ENCODE results near the gene ADCY4.

Gene ADCY4

GRCh38 chr14:24369907-24370687 lies 35.2 kb upstream of the ADCY4 start:
- H3K4me3 ChIP-seq (replicated peaks in 1 of 2; ENCODE audit: low read depth in 2 of 2, low read length in 2 of 2) = no peak overlapping the region
- no peak for DNase-seq (ENCODE audit: low read depth in 2 of 2)
- no peak for TF ChIP-seq CTCF (IDR thresholded peaks at IDR 0.05; ENCODE audit: low read depth, low read length)

- peak overlapping the region; percentile 83 to 88 for H3K4me3 ChIP-seq (replicated peaks in 1 of 2; ENCODE audit: low read depth in 2 of 2, low read length in 2 of 2)
- TF ChIP-seq CTCF (IDR thresholded peaks at IDR 0.05; ENCODE audit: low read depth, low read length) = no peak
- DNase-seq (ENCODE audit: low read depth in 2 of 2) = no peak
Observed at GRCh38 chr14:24369463-24369862, 34.6 kb upstream of the ADCY4 start.

DNA sequence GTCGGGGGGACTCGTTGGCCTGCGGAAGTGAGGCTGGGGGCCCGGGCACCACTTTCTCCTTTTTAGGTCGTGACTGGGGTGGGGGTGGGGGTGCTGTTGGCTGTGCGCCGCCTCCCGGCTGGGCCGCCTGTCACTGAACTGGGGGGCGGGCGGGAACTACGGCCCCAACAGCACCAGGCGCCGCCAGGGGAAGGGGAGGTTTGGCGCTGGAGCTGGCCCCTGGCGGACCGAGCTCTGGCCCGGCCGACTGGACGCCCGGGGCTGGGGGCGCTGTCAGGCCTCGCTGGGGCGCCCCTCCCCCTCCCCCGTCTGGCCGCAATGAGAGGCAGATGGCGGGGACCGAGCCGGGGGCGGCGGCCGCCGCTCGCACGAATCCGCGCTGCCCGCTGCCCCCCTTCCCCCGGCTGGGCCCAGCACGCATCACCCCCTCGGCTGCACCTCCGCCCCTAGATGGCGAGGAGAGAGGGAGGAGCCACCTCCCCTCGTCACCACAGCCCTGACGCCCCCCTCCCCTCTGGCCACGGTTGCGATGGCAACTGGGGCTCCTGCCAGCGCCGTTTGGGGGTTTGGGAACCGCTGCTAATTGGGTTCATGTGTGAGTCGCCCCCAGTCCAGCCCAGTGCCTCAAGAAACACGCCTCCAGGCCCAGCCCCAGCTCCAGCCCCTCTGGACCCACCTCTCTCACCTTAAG lies 33.8 kb upstream of the ADCY4 start:
- peak; percentile 49 to 78 for DNase-seq (ENCODE audit: low read depth in 2 of 2)
- H3K4me3 ChIP-seq (replicated peaks in 1 of 2; ENCODE audit: low read depth in 2 of 2, low read length in 2 of 2) = peak overlapping the region; percentile 83 to 88
- TF ChIP-seq CTCF (IDR thresholded peaks at IDR 0.05; ENCODE audit: low read depth, low read length) = no peak

DNA sequence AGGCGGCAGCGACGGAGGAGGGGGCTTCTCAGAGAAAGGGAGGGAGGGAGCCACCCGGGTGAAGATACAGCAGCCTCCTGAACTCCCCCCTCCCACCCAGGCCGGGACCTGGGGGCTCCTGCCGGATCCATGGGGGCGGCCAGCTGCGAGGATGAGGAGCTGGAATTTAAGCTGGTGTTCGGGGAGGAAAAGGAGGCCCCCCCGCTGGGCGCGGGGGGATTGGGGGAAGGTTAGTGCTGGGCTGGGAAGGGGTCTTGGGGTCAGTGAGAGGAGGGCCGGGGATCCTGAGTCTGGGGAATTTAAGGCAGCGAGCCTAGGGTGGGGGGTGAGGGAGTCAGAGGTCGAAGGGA lies 33.3 kb upstream of the ADCY4 start:
- H3K4me3 ChIP-seq (replicated peaks in 1 of 2; ENCODE audit: low read depth in 2 of 2, low read length in 2 of 2) = peak overlapping the region; percentile 83 to 88
- no peak for TF ChIP-seq CTCF (IDR thresholded peaks at IDR 0.05; ENCODE audit: low read depth, low read length)
- no peak for DNase-seq (ENCODE audit: low read depth in 2 of 2)

- TF ChIP-seq CTCF (IDR thresholded peaks at IDR 0.05; ENCODE audit: low read depth, low read length) = no peak
- peak within 1 kb of the TSS; percentile 83 to 88 for H3K4me3 ChIP-seq (replicated peaks in 1 of 2; ENCODE audit: low read depth in 2 of 2, low read length in 2 of 2)
- DNase-seq (ENCODE audit: low read depth in 2 of 2) = peak; percentile 98 to 99
Observed at GRCh38 chr14:24367514-24368211, 32.8 kb upstream of the ADCY4 start, which contains the start of gene NFATC4. Gene NFATC4 (plus strand): TSS chr14:24368184. CDS start chr14:24368341, 157 bp downstream.

- H3K4me3 ChIP-seq (replicated peaks in 1 of 2; ENCODE audit: low read depth in 2 of 2, low read length in 2 of 2) = peak overlapping the region; percentile 34 to 83
- DNase-seq (ENCODE audit: low read depth in 2 of 2) = peak; percentile 97 to 99
- no peak for TF ChIP-seq CTCF (IDR thresholded peaks at IDR 0.05; ENCODE audit: low read depth, low read length)
Observed at GRCh38 chr14:24366721-24367513, 32.0 kb upstream of the ADCY4 start.
